NCI-H226 (cell line): ENCODE data around the gene ATF6B.
"Not testable (repeated sequence)": the region's sequence is repeated elsewhere in the genome, so short reads cannot be mapped to it uniquely, and the experiment has no call there.

Source experiments
- DNase-seq: peaks from one replicate; pipeline ENCODE4 v3.0.0-alpha.2; 2015

ATF6B gene

GRCh38 chr6:32102255-32102654 lies 25.8 kb downstream of the ATF6B start:
- DNase-seq = no peak

- not testable (repeated sequence) for DNase-seq
Observed at GRCh38 chr6:32100251-32100650, 27.8 kb downstream of the ATF6B start.

- no peak for DNase-seq
Observed at GRCh38 chr6:32097364-32097763, 30.7 kb downstream of the ATF6B start.

GRCh38 chr6:32096394-32097258 lies 31.4 kb downstream of the ATF6B start:
- no peak for DNase-seq

- DNase-seq = no peak
Observed at GRCh38 chr6:32096087-32096393, 32.0 kb downstream of the ATF6B start.

- DNase-seq = no peak
Observed at GRCh38 chr6:32095338-32096086, 32.5 kb downstream of the ATF6B start.

GRCh38 chr6:32092760-32093497 lies 35.1 kb downstream of the ATF6B start:
- no peak for DNase-seq

- no peak for DNase-seq
Observed at GRCh38 chr6:32089082-32089828, 38.8 kb downstream of the ATF6B start.

GRCh38 chr6:32088487-32089049 lies 39.5 kb downstream of the ATF6B start:
- DNase-seq = no peak

- peak; percentile 77 for DNase-seq
Observed at GRCh38 chr6:32087574-32088486, 40.2 kb downstream of the ATF6B start.

GRCh38 chr6:32086661-32087573 lies 41.1 kb downstream of the ATF6B start:
- DNase-seq = peak; percentile 64

- DNase-seq = no peak
Observed at GRCh38 chr6:32085759-32086459, 42.1 kb downstream of the ATF6B start.

GRCh38 chr6:32084780-32085179 lies 43.3 kb downstream of the ATF6B start:
- DNase-seq = no peak

- no peak for DNase-seq
Observed at GRCh38 chr6:32083812-32084768, 44.0 kb downstream of the ATF6B start.

GRCh38 chr6:32082935-32083334 lies 45.1 kb downstream of the ATF6B start:
- peak; percentile 98 for DNase-seq

- peak; percentile 17 for DNase-seq
Observed at GRCh38 chr6:32082478-32082877, 45.6 kb downstream of the ATF6B start.

- peak; percentile 95 for DNase-seq
Observed at GRCh38 chr6:32081168-32081990, 46.7 kb downstream of the ATF6B start.
